HEK293 (cell line): Measurements from ENCODE around the gene MDM4.

Source experiments
- CTCF ChIP-seq: fragments of 450-650 bp; formaldehyde crosslinking; IDR thresholded peaks from 2 replicates; pipeline ENCODE4 v1.5.1; 2016; ENCODE audit warnings: missing biosample characterization, missing genetic modification characterization
- FEZF1 ChIP-seq: fragments of 450-650 bp; formaldehyde crosslinking; IDR thresholded peaks from 2 replicates; pipeline ENCODE4 v1.5.1; 2016; ENCODE audit warnings: missing biosample characterization, missing genetic modification characterization
- KLF16 ChIP-seq: fragments of 450-650 bp; formaldehyde crosslinking; IDR thresholded peaks from 2 replicates; pipeline ENCODE4 v1.5.1; 2017; ENCODE audit warnings: missing biosample characterization, missing genetic modification characterization
- SETDB1 ChIP-seq: IDR thresholded peaks from one replicate; pipeline ENCODE4 v1.6.1; 2017; ENCODE audit warnings: mild to moderate bottlenecking, low read length, moderate library complexity, mixed read lengths; ENCODE audit not compliant: insufficient read length
- ZFP37 ChIP-seq: fragments of 450-650 bp; formaldehyde crosslinking; IDR thresholded peaks from 2 replicates; pipeline ENCODE4 v1.5.1; 2016; ENCODE audit warnings: missing biosample characterization, missing genetic modification characterization
- ZNF274 ChIP-seq, 2 experiments: fragments of 200-500 bp in 1 of 2; fragments of 450-650 bp in 1 of 2; sonication (Bioruptor generic) in 1 of 2; formaldehyde crosslinking in 1 of 2; IDR thresholded peaks; 2 replicates each; pipeline versions ENCODE4 v1.5.1 to v1.6.1; 2014 to 2016; ENCODE audit warnings: borderline replicate concordance in 1 of 2, inconsistent platforms in 1 of 2, low read length in 1 of 2, missing biosample characterization in 1 of 2, missing genetic modification characterization in 1 of 2
- ZNF335 ChIP-seq: fragments of 450-650 bp; formaldehyde crosslinking; conservative IDR thresholded peaks from 2 replicates; pipeline ENCODE4 v1.5.1; 2016; ENCODE audit warnings: missing biosample characterization, missing genetic modification characterization
- ZNF501 ChIP-seq: fragments of 450-650 bp; formaldehyde crosslinking; IDR thresholded peaks from 2 replicates; pipeline ENCODE4 v1.5.1; 2016; ENCODE audit warnings: missing biosample characterization, missing genetic modification characterization
- ZNF561 ChIP-seq: fragments of 450-650 bp; IDR thresholded peaks from 2 replicates; pipeline ENCODE4 v1.5.1; 2018; ENCODE audit warnings: missing biosample characterization, missing genetic modification characterization, borderline replicate concordance
- ZNF600 ChIP-seq: fragments of 450-650 bp; formaldehyde crosslinking; IDR thresholded peaks from 2 replicates; pipeline ENCODE4 v1.5.1; 2016; ENCODE audit warnings: missing biosample characterization, missing genetic modification characterization
- ZNF658 ChIP-seq: fragments of 450-650 bp; formaldehyde crosslinking; IDR thresholded peaks from 2 replicates; pipeline ENCODE4; 2016; ENCODE audit warnings: missing biosample characterization, missing genetic modification characterization
- ZNF776 ChIP-seq: fragments of 450-650 bp; formaldehyde crosslinking; IDR thresholded peaks from 2 replicates; pipeline ENCODE4 v1.5.0; 2017; ENCODE audit warnings: missing biosample characterization, missing genetic modification characterization, borderline replicate concordance

- no peak for TF ChIP-seq CTCF
- no peak for TF ChIP-seq ZNF561 (tag by site-specific recombination)
- TF ChIP-seq ZNF501 (tag by site-specific recombination) = no peak
- TF ChIP-seq ZNF658 (tag by site-specific recombination) = no peak
- TF ChIP-seq ZFP37 (tag by site-specific recombination) = no peak
- no peak for TF ChIP-seq SETDB1
- TF ChIP-seq ZNF335 (tag by site-specific recombination) = no peak
- TF ChIP-seq ZNF776 (tag by site-specific recombination) = no peak
- TF ChIP-seq ZNF600 (tag by site-specific recombination) = no peak
- no peak for TF ChIP-seq KLF16
- no peak for TF ChIP-seq FEZF1
- TF ChIP-seq ZNF274 (IDR thresholded peaks at IDR 0.05; ENCODE audit: low read length) = no peak
- no peak for TF ChIP-seq ZNF274 (tag by site-specific recombination; IDR thresholded peaks at IDR 0.05; ENCODE audit: borderline replicate concordance)
Observed at GRCh38 chr1:204545202-204545601, 29.0 kb downstream of the MDM4 start.
